Stimulated activated effector memory CD8-positive, alpha-beta T cell treated with anti-CD3 and anti-CD28 coated beads, Interleukin-12 subunit alpha, Interleukin-12 subunit beta, amount 100 ng/mL, for 72 hours (primary cell): ENCODE measurements around the gene AKT1.

Experiments used
- ATAC-seq: fragments of 150-1000 bp; cut with Tn5 transposase; 2 replicates; pipeline ENCODE4 v1.10.0; 2021
- DNase-seq, 2 donors: peaks; one replicate each; pipeline ENCODE4 v3.0.0; 2021 to 2022; ENCODE audit warnings: low spot score in 2 of 2
- H3K27ac Mint-ChIP-seq: one replicate; pipeline ENCODE4 v1.8.0; 2022; ENCODE audit warnings: mild to moderate bottlenecking, mixed read lengths
- H3K36me3 Mint-ChIP-seq: one replicate; pipeline ENCODE4 v1.8.0; 2022; ENCODE audit warnings: mild to moderate bottlenecking, mixed read lengths
- H3K4me1 Mint-ChIP-seq: one replicate; pipeline ENCODE4 v1.8.0; 2022; ENCODE audit warnings: mixed read lengths
- H3K4me3 Mint-ChIP-seq: one replicate; pipeline ENCODE4 v1.8.0; 2022; ENCODE audit warnings: mild to moderate bottlenecking, mixed read lengths
- H3K9me3 Mint-ChIP-seq: one replicate; pipeline ENCODE4 v1.8.0; 2022; ENCODE audit warnings: mixed read lengths

The AKT1 gene

DNA sequence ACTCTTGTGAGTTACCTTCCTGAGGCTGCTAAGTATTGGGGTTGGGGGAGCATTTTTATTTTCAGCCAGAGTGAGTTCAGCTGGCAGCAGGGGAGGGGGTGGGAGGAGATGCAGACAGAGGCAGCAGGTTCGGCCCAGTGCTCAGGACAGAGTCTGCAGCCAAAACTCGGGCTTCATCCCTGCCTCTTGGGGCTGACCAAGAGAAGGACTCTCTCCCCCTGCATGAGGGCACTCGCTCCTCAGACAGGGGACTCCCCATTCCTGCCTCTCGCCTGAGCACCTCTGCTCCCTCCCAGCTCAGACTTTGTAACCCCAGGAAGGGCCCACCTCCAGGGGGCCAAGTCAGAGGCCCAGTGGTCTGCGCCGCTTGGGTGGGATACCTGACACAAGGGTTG is 1.1 kb upstream of the AKT1 start:
- peaks cover 22% of the 10 kb centered on the region for H3K36me3 Mint-ChIP-seq
- peaks cover 44% of the 10 kb centered on the region for H3K4me1 Mint-ChIP-seq
- peak overlapping the region; percentile 66 for H3K4me3 Mint-ChIP-seq
- DNase-seq, result no peak
- no peaks in the 10 kb centered on the region for H3K9me3 Mint-ChIP-seq
- no peak for ATAC-seq
- no peak overlapping the region for H3K27ac Mint-ChIP-seq

DNA sequence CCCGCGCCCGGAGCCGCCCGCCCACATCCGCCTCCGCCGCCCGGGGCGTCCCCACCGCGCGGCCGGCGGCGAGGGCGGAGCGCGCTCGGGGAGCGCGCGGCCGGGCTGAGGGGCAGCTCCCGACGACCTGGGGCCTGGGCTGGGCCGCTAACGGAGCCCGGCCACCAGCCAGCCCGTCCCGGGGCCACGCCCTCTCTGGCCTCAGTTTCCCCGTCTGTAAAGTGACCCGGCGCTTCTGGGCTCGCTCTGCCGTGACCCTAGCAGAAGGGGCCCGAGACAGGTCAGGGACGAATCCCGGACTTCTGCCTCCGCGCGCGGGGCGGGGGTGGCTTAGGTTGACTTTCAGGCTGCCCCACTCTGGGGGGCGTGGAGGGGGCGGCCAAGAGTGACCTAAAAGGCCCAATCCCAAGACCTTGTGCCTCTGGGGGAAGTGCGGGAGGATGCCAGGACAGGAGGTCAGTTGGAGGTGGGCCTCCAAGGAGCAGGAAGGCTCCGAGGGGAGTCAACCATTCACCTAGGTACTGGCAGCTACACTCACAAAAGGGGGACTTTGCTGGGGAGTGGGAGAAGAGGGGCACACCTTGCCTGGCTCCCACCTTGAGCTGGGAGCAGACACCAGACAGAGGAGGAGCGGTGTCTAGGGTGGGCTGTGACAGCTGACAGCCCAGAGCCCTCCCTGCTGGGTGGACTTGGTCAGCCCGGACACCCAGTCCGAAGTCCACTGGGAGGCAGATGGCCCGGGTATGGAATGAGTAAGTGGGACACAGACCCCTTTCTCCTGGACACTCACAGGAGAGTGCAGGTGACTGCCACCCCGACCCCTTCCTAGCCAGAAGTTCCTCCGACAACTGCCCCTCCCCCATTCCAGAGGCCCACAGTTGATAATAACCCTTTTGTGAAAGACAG is 486 bp upstream of the AKT1 start:
- ATAC-seq, result peak; percentile 60
- H3K4me1 Mint-ChIP-seq, result peaks cover 44% of the 10 kb centered on the region

DNA sequence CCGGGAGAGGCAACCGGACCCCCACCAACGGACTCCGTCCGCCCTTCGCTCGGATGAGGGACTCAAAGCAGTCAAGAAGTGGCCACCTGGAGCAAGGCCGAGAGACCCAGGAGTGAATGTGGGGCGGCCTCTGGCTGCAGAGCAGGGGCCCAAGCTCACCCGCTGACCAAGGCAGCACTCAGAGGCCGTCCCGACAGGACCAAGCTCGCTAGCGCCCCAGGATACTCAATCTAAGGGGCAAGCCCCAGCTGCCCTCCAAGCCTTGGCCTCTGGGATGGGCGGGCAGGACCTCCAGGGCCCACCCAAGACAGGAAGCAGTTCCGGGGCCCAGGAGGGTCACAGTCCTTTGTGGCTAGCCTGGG is 936 bp downstream of the AKT1 start:
- Mint-ChIP-seq H3K36me3 (peaks cover 35% of the 10 kb centered on the region), H3K4me3 (peak overlapping the region; percentile 83), H3K27ac (peak overlapping the region; percentile 85), H3K9me3 (no peaks in the 10 kb centered on the region), H3K4me1 (peaks cover 47% of the 10 kb centered on the region)
- ATAC-seq (no peak), DNase-seq (no peak)

More for the DNA sequence above, 486 bp upstream of the AKT1 start:
- Mint-ChIP-seq H3K36me3 (peaks cover 29% of the 10 kb centered on the region), H3K4me3 (peak overlapping the region; percentile 66), H3K9me3 (no peaks in the 10 kb centered on the region), H3K27ac (peak overlapping the region; percentile 84)
- peak in 1 of 2 donors; percentile 38 for DNase-seq

DNA sequence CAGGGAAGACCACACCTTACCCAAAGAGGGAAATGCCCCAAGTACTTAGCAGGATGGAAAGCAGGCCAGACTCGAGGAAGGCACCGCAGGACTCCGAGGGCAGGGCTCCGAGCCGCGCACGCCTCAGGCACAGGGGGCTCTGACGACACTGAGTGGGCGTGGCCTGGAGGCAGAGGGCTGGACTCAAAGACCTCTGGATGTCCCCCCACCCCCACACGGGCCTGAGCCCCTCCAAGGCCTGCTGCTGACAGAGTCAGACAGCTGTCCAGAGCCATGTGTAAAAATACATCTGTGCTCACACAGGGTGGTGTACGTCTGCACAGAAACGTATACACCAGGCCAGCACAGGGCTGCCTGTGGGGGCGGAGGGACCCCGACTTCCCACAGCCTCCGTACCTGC is 1.4 kb downstream of the AKT1 start:
- Mint-ChIP-seq H3K4me3 (peak overlapping the region; percentile 83), H3K36me3 (peaks cover 35% of the 10 kb centered on the region), H3K27ac (peak overlapping the region; percentile 85), H3K9me3 (no peaks in the 10 kb centered on the region), H3K4me1 (peaks cover 47% of the 10 kb centered on the region)
- ATAC-seq (peak; percentile 43), DNase-seq (peak; percentile 36 to 71)

DNA sequence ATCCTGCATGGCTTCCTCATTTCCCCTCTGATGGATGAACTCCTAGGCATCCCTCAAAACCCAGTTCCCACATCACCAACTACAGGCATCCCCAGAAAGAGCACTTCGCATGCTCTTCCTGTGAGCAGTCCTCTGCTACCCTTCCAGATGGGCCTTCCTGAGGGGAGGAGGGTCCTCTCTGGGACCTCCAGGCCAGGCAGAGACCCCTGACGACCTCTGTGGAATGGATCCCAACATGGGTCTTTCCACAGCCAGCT is 1.9 kb downstream of the AKT1 start:
- Mint-ChIP-seq H3K4me3 (peak overlapping the region; percentile 83), H3K27ac (peak overlapping the region; percentile 85), H3K36me3 (peaks cover 35% of the 10 kb centered on the region), H3K4me1 (peaks cover 45% of the 10 kb centered on the region), H3K9me3 (no peaks in the 10 kb centered on the region)
- DNase-seq, result no peak
- no peak for ATAC-seq

GRCh38 chr14:104792945-104793702 is 2.4 kb downstream of the AKT1 start:
- Mint-ChIP-seq H3K27ac (peak overlapping the region; percentile 85), H3K9me3 (no peaks in the 10 kb centered on the region), H3K4me3 (peak overlapping the region; percentile 83), H3K4me1 (peaks cover 44% of the 10 kb centered on the region), H3K36me3 (peaks cover 35% of the 10 kb centered on the region)
- no peak for DNase-seq
- no peak for ATAC-seq

- Mint-ChIP-seq H3K4me1 (peaks cover 46% of the 10 kb centered on the region), H3K36me3 (peaks cover 35% of the 10 kb centered on the region)
- no peak for ATAC-seq
Observed at GRCh38 chr14:104792101-104792884, 3.3 kb downstream of the AKT1 start.

DNA sequence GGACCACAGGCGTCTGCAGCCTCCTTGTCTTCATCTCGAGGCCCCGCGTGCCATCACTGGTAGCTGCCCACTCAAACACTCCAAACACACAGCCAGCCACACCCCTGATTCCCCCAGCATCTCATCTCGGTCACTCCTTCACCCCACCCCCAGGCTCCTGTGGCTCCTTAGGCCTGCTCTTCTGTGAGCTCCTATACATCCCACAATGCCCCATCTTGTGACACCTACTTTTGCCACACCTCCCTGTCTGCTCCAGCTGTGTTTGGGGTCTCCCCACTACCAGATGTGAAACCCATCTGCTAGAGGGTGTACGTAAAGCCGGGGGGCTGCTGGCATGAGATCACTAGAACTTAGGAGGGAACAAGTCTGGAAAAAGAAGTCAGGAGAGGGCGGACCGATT is 4.1 kb downstream of the AKT1 start:
- Mint-ChIP-seq H3K4me3 (no peak overlapping the region), H3K27ac (peak overlapping the region; percentile 84), H3K4me1 (peaks cover 53% of the 10 kb centered on the region), H3K9me3 (no peaks in the 10 kb centered on the region), H3K36me3 (peaks cover 42% of the 10 kb centered on the region)
- DNase-seq (no peak), ATAC-seq (no peak)

More at GRCh38 chr14:104792101-104792884, 3.3 kb downstream of the AKT1 start:
- Mint-ChIP-seq H3K27ac (peak overlapping the region; percentile 85), H3K4me3 (peak overlapping the region; percentile 83), H3K9me3 (no peaks in the 10 kb centered on the region)
- no peak for DNase-seq

GRCh38 chr14:104789752-104790743 is 5.5 kb downstream of the AKT1 start:
- no peaks in the 10 kb centered on the region for H3K9me3 Mint-ChIP-seq
- peaks cover 50% of the 10 kb centered on the region for H3K4me1 Mint-ChIP-seq
- H3K4me3 Mint-ChIP-seq, result no peak overlapping the region
- no peak for DNase-seq
- no peak for ATAC-seq
- peak overlapping the region; percentile 32 for H3K27ac Mint-ChIP-seq
- H3K36me3 Mint-ChIP-seq, result peaks cover 44% of the 10 kb centered on the region

GRCh38 chr14:104788873-104789663 is 6.5 kb downstream of the AKT1 start:
- Mint-ChIP-seq H3K9me3 (no peaks in the 10 kb centered on the region), H3K4me1 (peaks cover 49% of the 10 kb centered on the region), H3K4me3 (no peak overlapping the region), H3K36me3 (peaks cover 37% of the 10 kb centered on the region), H3K27ac (peak overlapping the region; percentile 32)
- ATAC-seq (no peak), DNase-seq (no peak)

GRCh38 chr14:104788161-104788818 is 7.3 kb downstream of the AKT1 start:
- Mint-ChIP-seq H3K9me3 (no peaks in the 10 kb centered on the region), H3K4me1 (peaks cover 41% of the 10 kb centered on the region), H3K36me3 (peaks cover 32% of the 10 kb centered on the region), H3K4me3 (no peak overlapping the region), H3K27ac (peak overlapping the region; percentile 81)
- ATAC-seq (no peak), DNase-seq (no peak)

DNA sequence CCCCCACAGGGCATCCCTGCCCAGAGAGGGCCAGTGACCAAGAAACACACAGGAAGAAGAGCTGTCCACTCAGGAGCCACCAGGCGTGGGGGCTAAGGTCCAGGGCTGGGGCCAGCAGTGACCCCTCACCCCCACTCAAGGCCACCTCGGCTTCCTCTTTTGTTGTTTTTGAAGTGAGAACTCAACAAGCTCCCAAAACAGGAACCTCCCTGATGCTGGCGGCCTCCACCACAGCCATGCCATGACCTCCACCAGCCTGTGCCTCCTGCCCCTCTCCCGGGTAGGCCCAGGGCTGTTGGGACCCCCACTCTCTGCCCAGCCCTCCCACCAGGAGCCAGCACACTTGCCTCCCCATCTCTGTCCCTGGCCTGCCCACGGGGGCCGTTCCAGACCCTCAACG is 7.8 kb downstream of the AKT1 start:
- peak overlapping the region; percentile 81 for H3K27ac Mint-ChIP-seq
- no peaks in the 10 kb centered on the region for H3K9me3 Mint-ChIP-seq
- H3K36me3 Mint-ChIP-seq, result peaks cover 26% of the 10 kb centered on the region
- DNase-seq (no peak), ATAC-seq (no peak)
- H3K4me1 Mint-ChIP-seq, result peaks cover 36% of the 10 kb centered on the region
- no peak overlapping the region for H3K4me3 Mint-ChIP-seq
